ENCODE measurements around the gene CALD1. TPM values are rescaled to one million over a fixed set of nuclear protein-coding genes. Genes with fewer than 3 reads are reported as not detected.

CALD1 gene
- total RNA-seq, 2 donors from 2014 or later = 57.0 to 72.6 TPM

GRCh38 chr7:134870156-134870555, 90.7 kb downstream of the CALD1 start:
- intact Hi-C loops (cut with DNase I) = no loop called here
- Histone ChIP-seq H3K36me3 (replicated peaks in 1 of 2; ENCODE audit: insufficient read depth in 1 of 2, low read depth in 2 of 2) (no peaks in the 10 kb centered on the region), H3K27me3 (no peaks in the 10 kb centered on the region), H3K27ac (no peak overlapping the region), H3K4me1 (peaks cover 3% of the 10 kb centered on the region), H3K9me3 (no peaks in the 10 kb centered on the region), H3K4me3 (no peak overlapping the region)
- 88 to 93% methylated on average over 5 of the region's 5 CpGs for WGBS, 2 donors
- no peak for TF ChIP-seq POLR2A (IDR thresholded peaks at IDR 0.05)
- no peak for TF ChIP-seq CTCF (IDR thresholded peaks at IDR 0.05)
- DNase-seq (no peak), ATAC-seq (no peak)

- no peak overlapping the region for H3K4me3 ChIP-seq
- intact Hi-C loops (cut with DNase I) = no loop called here
- no peaks in the 10 kb centered on the region for H3K27me3 ChIP-seq
- no peaks in the 10 kb centered on the region for H3K36me3 ChIP-seq (replicated peaks in 1 of 2; ENCODE audit: insufficient read depth in 1 of 2, low read depth in 2 of 2)
- peaks cover 3% of the 10 kb centered on the region for H3K4me1 ChIP-seq
- no peaks in the 10 kb centered on the region for H3K9me3 ChIP-seq
- TF ChIP-seq CTCF (IDR thresholded peaks at IDR 0.05) = no peak
- TF ChIP-seq POLR2A (IDR thresholded peaks at IDR 0.05) = no peak
- H3K27ac ChIP-seq = no peak overlapping the region
- DNase-seq = no peak
- ATAC-seq = no peak
- 63 to 73% methylated on average over 1 of the region's 1 CpG for WGBS, 2 donors
Measured at GRCh38 chr7:134870781-134871180, 91.3 kb downstream of the CALD1 start.

GRCh38 chr7:134873253-134873652, 93.8 kb downstream of the CALD1 start:
- no peak for DNase-seq
- Histone ChIP-seq H3K4me3 (no peak overlapping the region), H3K27me3 (no peaks in the 10 kb centered on the region), H3K4me1 (peaks cover 3% of the 10 kb centered on the region), H3K36me3 (replicated peaks in 1 of 2; ENCODE audit: insufficient read depth in 1 of 2, low read depth in 2 of 2) (no peaks in the 10 kb centered on the region), H3K9me3 (no peaks in the 10 kb centered on the region), H3K27ac (no peak overlapping the region)
- whole genome bisulfite sequencing, 2 donors = 68 to 78% methylated on average over 6 of the region's 6 CpGs
- ATAC-seq = peak; percentile 21
- TF ChIP-seq POLR2A (IDR thresholded peaks at IDR 0.05) = no peak
- TF ChIP-seq CTCF (IDR thresholded peaks at IDR 0.05) = no peak
- intact Hi-C loops (cut with DNase I) = no loop called here

- Histone ChIP-seq H3K27ac (no peak overlapping the region), H3K4me1 (peaks cover 3% of the 10 kb centered on the region), H3K4me3 (no peak overlapping the region), H3K27me3 (no peaks in the 10 kb centered on the region), H3K36me3 (replicated peaks in 1 of 2; ENCODE audit: insufficient read depth in 1 of 2, low read depth in 2 of 2) (no peaks in the 10 kb centered on the region), H3K9me3 (no peaks in the 10 kb centered on the region)
- no peak for DNase-seq
- TF ChIP-seq POLR2A (IDR thresholded peaks at IDR 0.05) = no peak
- TF ChIP-seq CTCF (IDR thresholded peaks at IDR 0.05) = no peak
- WGBS, 2 donors = 70 to 82% methylated on average over 5 of the region's 5 CpGs
- intact Hi-C loops (cut with DNase I) = no loop called here
- no peak for ATAC-seq
Measured at GRCh38 chr7:134874407-134874806, 95.0 kb downstream of the CALD1 start.

- no peaks in the 10 kb centered on the region for H3K9me3 ChIP-seq
- no peak overlapping the region for H3K27ac ChIP-seq
- no peaks in the 10 kb centered on the region for H3K4me1 ChIP-seq
- TF ChIP-seq CTCF (IDR thresholded peaks at IDR 0.05) = no peak
- no peak for TF ChIP-seq POLR2A (IDR thresholded peaks at IDR 0.05)
- H3K36me3 ChIP-seq (replicated peaks in 1 of 2; ENCODE audit: insufficient read depth in 1 of 2, low read depth in 2 of 2) = no peaks in the 10 kb centered on the region
- no peak overlapping the region for H3K4me3 ChIP-seq
- ATAC-seq = no peak
- intact Hi-C loops (cut with DNase I) = no loop called here
- no peak for DNase-seq
- 68 to 82% methylated on average over 5 of the region's 5 CpGs for WGBS, 2 donors
- no peaks in the 10 kb centered on the region for H3K27me3 ChIP-seq
Measured at GRCh38 chr7:134875867-134876266, 96.4 kb downstream of the CALD1 start.

All from body of pancreas (tissue), 4 donors.